Neural progenitor cell (in vitro differentiated cells): Measurements from ENCODE around the gene SLC5A8.

ENCODE experiments used
- CTCF ChIP-seq: fragments of 200-600 bp; sonication (generic); IDR thresholded peaks from 2 replicates; pipeline ENCODE4 v1.5.1; 2017; ENCODE audit warnings: antibody characterized with exemption, mild to moderate bottlenecking
- EZH2 ChIP-seq: fragments of 200-600 bp; sonication (generic); IDR thresholded peaks from 2 replicates; pipeline ENCODE4 v1.6.1; 2017; ENCODE audit warnings: antibody characterized with exemption, mild to moderate bottlenecking, moderate library complexity
- EZH2phosphoT487 ChIP-seq: fragments of 200-600 bp; sonication (generic); IDR thresholded peaks from 2 replicates; pipeline ENCODE4 v1.6.1; 2017; ENCODE audit warnings: antibody characterized with exemption

- TF ChIP-seq CTCF = no peak
- no peak for TF ChIP-seq EZH2
- TF ChIP-seq EZH2phosphoT487 = no peak
Measured at GRCh38 chr12:101115326-101115725, 94.7 kb downstream of the SLC5A8 start.
